ENCODE measurements around the gene ITM2C.

- TF ChIP-seq POLR2AphosphoS5 (IDR thresholded peaks at IDR 0.05; ENCODE audit: borderline replicate concordance, low read depth, low read length) (no peak), EZH2 (IDR thresholded peaks at IDR 0.05) (no peak)
Measured at GRCh38 chr2:230906471-230907230, 41.9 kb downstream of the ITM2C start.

Measured in SK-N-MC (cell line).